CD14-positive monocyte (primary cell): ENCODE data around the gene C16orf82. TPM values are rescaled to one million over a fixed set of nuclear protein-coding genes. Genes with fewer than 3 reads are reported as not detected.

Source experiments
- DNase-seq, 3 donors: peaks; one replicate each; pipeline ENCODE4 v3.0.0-alpha.2; 2011 to 2022
- H2AFZ ChIP-seq: 2 replicates; pipeline ENCODE4 v1.6.0; 2012; ENCODE audit warnings: mild to moderate bottlenecking, low read depth, low read length, inconsistent platforms; ENCODE audit not compliant: insufficient read depth, poor library complexity, severe bottlenecking
- H3K27ac ChIP-seq, 2 donors: 1 replicate in 1 of 2; 2 replicates in 1 of 2; pipeline ENCODE4 v1.5.1; 2012 to 2013; ENCODE audit warnings: low read length in 2 of 2, control low read depth in 1 of 2, inconsistent platforms in 1 of 2, low read depth in 1 of 2, mild to moderate bottlenecking in 1 of 2
- H3K27me3 ChIP-seq, 2 donors: one replicate each; pipeline versions ENCODE4 v1.6.0 to v1.6.1; 2011 to 2013; ENCODE audit warnings: low read length in 2 of 2; ENCODE audit not compliant: control insufficient read depth in 2 of 2, insufficient read depth in 2 of 2
- H3K36me3 ChIP-seq, 2 donors: replicated peaks in 1 of 2; 1 replicate in 1 of 2; 2 replicates in 1 of 2; pipeline versions ENCODE4 v1.5.1 to v1.6.1; 2012 to 2013; ENCODE audit warnings: low read length in 2 of 2, control low read depth in 1 of 2, inconsistent platforms in 1 of 2, mild to moderate bottlenecking in 1 of 2; ENCODE audit not compliant: insufficient read depth in 2 of 2, control insufficient read depth in 1 of 2
- H3K4me1 ChIP-seq, 2 donors: 1 replicate in 1 of 2; 2 replicates in 1 of 2; pipeline versions ENCODE4 v1.5.1 to v1.6.1; 2012 to 2013; ENCODE audit warnings: low read length in 2 of 2, control low read depth in 1 of 2, inconsistent platforms in 1 of 2, mild to moderate bottlenecking in 1 of 2, moderate library complexity in 1 of 2; ENCODE audit not compliant: insufficient read depth in 2 of 2, control insufficient read depth in 1 of 2
- H3K4me2 ChIP-seq: replicated peaks from 2 replicates; pipeline ENCODE3; 2012; ENCODE audit warnings: low read length, moderate library complexity, mild to moderate bottlenecking; ENCODE audit not compliant: poor library complexity, severe bottlenecking; ENCODE audit errors: extremely low read depth
- H3K4me3 ChIP-seq, 3 experiments: fragments of 200-600 bp in 1 of 3; sonication (generic) in 1 of 3; replicated peaks in 1 of 3; 1 replicate in 2 of 3; 2 replicates in 1 of 3; pipeline ENCODE4 v1.5.1; 2011 to 2013; ENCODE audit warnings: low read length in 3 of 3, mild to moderate bottlenecking in 3 of 3, control low read depth in 2 of 3, low read depth in 2 of 3, inconsistent platforms in 1 of 3, moderate library complexity in 1 of 3
- H3K79me2 ChIP-seq: 2 replicates; pipeline ENCODE4 v1.6.0; 2012; ENCODE audit warnings: mild to moderate bottlenecking, control low read depth, inconsistent platforms, low read length, moderate library complexity; ENCODE audit not compliant: insufficient read depth
- H3K9ac ChIP-seq: 2 replicates; pipeline ENCODE4 v1.6.0; 2017; ENCODE audit warnings: low read length, mild to moderate bottlenecking; ENCODE audit not compliant: insufficient read depth, poor library complexity, severe bottlenecking
- H3K9me3 ChIP-seq, 2 donors: replicated peaks in 1 of 2; 1 replicate in 1 of 2; 2 replicates in 1 of 2; pipeline versions ENCODE4 v1.5.1 to v1.6.1; 2012 to 2013; ENCODE audit warnings: low read length in 2 of 2, control low read depth in 1 of 2; ENCODE audit not compliant: control insufficient read depth in 1 of 2, insufficient read depth in 1 of 2
- H4K20me1 ChIP-seq: 2 replicates; pipeline ENCODE4 v1.6.0; 2012; ENCODE audit warnings: mild to moderate bottlenecking, low read length, control low read depth, moderate library complexity; ENCODE audit not compliant: insufficient read depth
- H3K27ac Mint-ChIP-seq, 7 donors: one replicate each; pipeline ENCODE4 v1.8.0; 2020; ENCODE audit warnings: mild to moderate bottlenecking in 7 of 7, mixed read lengths in 7 of 7, moderate library complexity in 6 of 7, inconsistent platforms in 2 of 7
- H3K27me3 Mint-ChIP-seq, 3 donors: one replicate each; pipeline ENCODE4 v1.8.0; 2021 to 2022; ENCODE audit warnings: low read depth in 3 of 3, mild to moderate bottlenecking in 3 of 3, mixed read lengths in 3 of 3, moderate library complexity in 3 of 3, inconsistent platforms in 1 of 3
- H3K36me3 Mint-ChIP-seq, 2 donors: one replicate each; pipeline ENCODE4 v1.8.0; 2020; ENCODE audit warnings: mixed read lengths in 2 of 2, inconsistent platforms in 1 of 2, mild to moderate bottlenecking in 1 of 2
- H3K4me1 Mint-ChIP-seq: one replicate; pipeline ENCODE4 v1.8.0; 2020; ENCODE audit warnings: mild to moderate bottlenecking, mixed read lengths
- H3K4me3 Mint-ChIP-seq, 2 donors: one replicate each; pipeline ENCODE4 v1.8.0; 2020; ENCODE audit warnings: mild to moderate bottlenecking in 2 of 2, mixed read lengths in 2 of 2, moderate library complexity in 1 of 2
- H3K9me3 Mint-ChIP-seq, 7 donors: one replicate each; pipeline ENCODE4 v1.8.0; 2020 to 2022; ENCODE audit warnings: mixed read lengths in 7 of 7, mild to moderate bottlenecking in 6 of 7, moderate library complexity in 6 of 7, inconsistent platforms in 2 of 7
- CTCF ChIP-seq: fragments of 200-600 bp; IDR thresholded peaks from one replicate; pipeline ENCODE4 v1.8.0; 2022; ENCODE audit warnings: antibody characterized with exemption, mild to moderate bottlenecking
- WGBS: methylation state at CpG from one replicate; pipeline ENCODE4 v1.1.5; 2013; ENCODE audit warnings: missing lambda C conversion rate; ENCODE audit not compliant: insufficient coverage; 5-methylcytosine and 5-hydroxymethylcytosine counted together
- intact Hi-C, 2 donors: fragments of 100-400 bp; cut with micrococcal nuclease; formaldehyde crosslinking; loops; one replicate each; pipeline versions ENCODE4 v1.15.0 to v1.15.1; 2023
- polyA plus RNA-seq, 3 donors: library from polyadenylated mRNA; depleted of rRNA in 1 of 3; unstranded in 2 of 3; stranded (reverse) in 1 of 3; fragments of 300-500 nt in 2 of 3; fragments of >200 nt in 1 of 3; fragmentation: Illumina TruSeq in 2 of 3; gene quantifications; 1 replicate in 2 of 3; 2 replicates in 1 of 3; pipeline ENCODE4 v1.2.3, GENCODE V29; 2012 to 2021

The C16orf82 gene
- polyA plus RNA-seq, 3 donors, result not detected

DNA sequence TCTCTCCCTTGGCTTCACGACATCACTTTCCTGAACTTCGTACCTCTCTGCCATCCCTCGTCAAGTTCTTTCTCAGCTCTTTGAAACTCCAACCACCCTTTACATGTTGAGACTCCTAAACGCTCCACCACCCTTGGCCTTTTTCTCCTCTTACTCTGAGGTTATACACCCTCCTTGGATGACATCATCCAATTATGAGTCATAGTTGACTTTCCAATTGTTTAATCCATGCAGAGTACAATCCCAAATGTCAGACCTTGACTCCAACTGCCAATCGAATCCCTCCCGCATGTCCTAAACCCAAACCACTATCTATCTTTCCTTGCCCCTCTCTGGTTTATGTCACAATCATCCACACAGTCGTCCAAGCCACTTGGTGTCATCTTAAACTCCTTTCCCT is 18.4 kb upstream of the C16orf82 start:
- no peak overlapping the region for H3K4me2 ChIP-seq
- H3K9me3 ChIP-seq, result peaks cover 0 to 5% of the 10 kb centered on the region in 2 donors
- Mint-ChIP-seq H3K36me3 (no peaks in the 10 kb centered on the region), H3K4me3 (no peak overlapping the region), H3K27ac (no peak overlapping the region), H3K9me3 (no peaks in the 10 kb centered on the region), H3K4me1 (no peaks in the 10 kb centered on the region), H3K27me3 (no peaks in the 10 kb centered on the region)
- no peak overlapping the region for H2AFZ ChIP-seq
- no peaks in the 10 kb centered on the region for H3K4me1 ChIP-seq
- H3K27me3 ChIP-seq, result peaks cover 0 to 2% of the 10 kb centered on the region in 2 donors
- H3K4me3 ChIP-seq, result no peak overlapping the region
- H3K36me3 ChIP-seq, result no peaks in the 10 kb centered on the region
- 88% methylated on average over 7 of the region's 7 CpGs for WGBS
- no peaks in the 10 kb centered on the region for H4K20me1 ChIP-seq
- no peaks in the 10 kb centered on the region for H3K79me2 ChIP-seq
- no peak for TF ChIP-seq CTCF
- no peak overlapping the region for H3K9ac ChIP-seq
- intact Hi-C loops, result no loop called here
- DNase-seq, result no peak
- H3K27ac ChIP-seq, result no peak overlapping the region

DNA sequence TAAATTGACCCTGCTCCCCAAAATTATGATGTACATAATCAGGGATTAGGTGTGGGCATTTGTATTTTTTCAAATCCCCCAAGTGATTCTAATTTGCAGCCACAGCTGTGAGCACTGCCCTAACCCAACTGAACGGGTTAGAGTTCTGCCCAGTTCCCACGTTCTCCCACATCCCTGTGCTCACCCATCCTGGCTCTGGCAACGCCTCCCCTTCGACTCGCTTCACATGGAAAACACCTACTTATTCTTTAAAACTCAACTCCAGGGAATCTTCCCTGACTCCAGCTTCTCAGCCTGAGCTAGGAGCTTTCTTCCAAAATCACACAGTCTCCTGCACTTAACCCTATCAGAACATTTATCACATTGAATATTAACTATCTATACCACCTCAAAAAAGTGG is 17.6 kb upstream of the C16orf82 start:
- no peak for TF ChIP-seq CTCF
- peaks cover 0 to 2% of the 10 kb centered on the region in 2 donors for H3K27me3 ChIP-seq
- H3K27me3 Mint-ChIP-seq, result no peaks in the 10 kb centered on the region
- intact Hi-C loops, result no loop called here
- DNase-seq, result no peak
- H2AFZ ChIP-seq, result no peak overlapping the region
- no peaks in the 10 kb centered on the region for H3K36me3 Mint-ChIP-seq
- no peaks in the 10 kb centered on the region for H3K36me3 ChIP-seq
- no peaks in the 10 kb centered on the region for H3K9me3 Mint-ChIP-seq
- no peak overlapping the region for H3K4me3 Mint-ChIP-seq
- H4K20me1 ChIP-seq, result no peaks in the 10 kb centered on the region
- no peak overlapping the region for H3K4me2 ChIP-seq
- WGBS, result 84% methylated on average over 5 of the region's 5 CpGs
- no peak overlapping the region for H3K4me3 ChIP-seq
- H3K27ac Mint-ChIP-seq, result no peak overlapping the region
- H3K27ac ChIP-seq, result no peak overlapping the region
- no peaks in the 10 kb centered on the region for H3K4me1 Mint-ChIP-seq
- H3K9ac ChIP-seq, result no peak overlapping the region
- no peaks in the 10 kb centered on the region for H3K4me1 ChIP-seq
- peaks cover 0 to 5% of the 10 kb centered on the region in 2 donors for H3K9me3 ChIP-seq
- H3K79me2 ChIP-seq, result no peaks in the 10 kb centered on the region
